Duodenal mucosa (tissue), 2 donors: ENCODE measurements around the gene SLC9A9.

ENCODE experiments used
- H3K27ac ChIP-seq: one replicate; pipeline ENCODE4 v1.7.0; 2013; ENCODE audit warnings: low read depth, low read length
- H3K27me3 ChIP-seq, 2 donors: one replicate each; pipeline ENCODE4 v1.7.0; 2013; ENCODE audit warnings: low read length in 2 of 2, control low read depth in 1 of 2; ENCODE audit not compliant: insufficient read depth in 2 of 2, control insufficient read depth in 1 of 2
- H3K36me3 ChIP-seq, 2 donors: one replicate each; pipeline ENCODE4 v1.7.0; 2013; ENCODE audit warnings: low read length in 2 of 2, control low read depth in 1 of 2; ENCODE audit not compliant: insufficient read depth in 2 of 2, control insufficient read depth in 1 of 2
- H3K4me1 ChIP-seq, 2 donors: one replicate each; pipeline ENCODE4 v1.7.0; 2013; ENCODE audit warnings: low read length in 2 of 2, control low read depth in 1 of 2; ENCODE audit not compliant: insufficient read depth in 2 of 2, control insufficient read depth in 1 of 2
- H3K4me3 ChIP-seq, 2 donors: one replicate each; pipeline ENCODE4 v1.7.0; 2013; ENCODE audit warnings: low read length in 2 of 2, low read depth in 1 of 2
- H3K9ac ChIP-seq, 2 donors: one replicate each; pipeline ENCODE4 v1.7.0; 2013; ENCODE audit warnings: low read length in 2 of 2, low read depth in 1 of 2
- H3K9me3 ChIP-seq, 2 donors: one replicate each; pipeline ENCODE4 v1.7.0; 2013; ENCODE audit warnings: low read length in 2 of 2, control low read depth in 1 of 2; ENCODE audit not compliant: control insufficient read depth in 1 of 2

The SLC9A9 gene

DNA sequence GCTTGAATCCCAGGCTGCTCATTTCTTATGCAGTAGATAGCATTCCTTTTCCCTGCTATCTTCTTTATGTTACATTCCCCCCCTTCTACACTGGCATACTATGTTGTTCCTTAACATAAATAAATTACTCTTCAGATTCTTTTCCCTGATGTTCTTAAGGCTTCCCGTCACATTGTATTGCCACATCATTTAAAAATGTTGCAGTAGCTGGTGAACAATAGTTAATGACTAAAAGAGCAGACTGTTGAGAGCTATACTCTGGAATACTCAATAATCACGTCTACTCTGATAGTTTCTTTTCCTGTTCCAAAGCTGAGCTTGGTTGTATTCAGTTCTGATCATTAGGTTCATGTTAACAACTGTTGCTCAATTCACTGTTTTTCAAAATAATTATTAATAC is 508.8 kb downstream of the SLC9A9 start:
- H3K9ac ChIP-seq = no peak overlapping the region
- H3K27ac ChIP-seq = no peak overlapping the region
- no peaks in the 10 kb centered on the region for H3K4me1 ChIP-seq
- peaks cover 0 to 4% of the 10 kb centered on the region in 2 donors for H3K9me3 ChIP-seq
- no peak overlapping the region for H3K4me3 ChIP-seq
- H3K36me3 ChIP-seq = no peaks in the 10 kb centered on the region
- H3K27me3 ChIP-seq = no peaks in the 10 kb centered on the region

DNA sequence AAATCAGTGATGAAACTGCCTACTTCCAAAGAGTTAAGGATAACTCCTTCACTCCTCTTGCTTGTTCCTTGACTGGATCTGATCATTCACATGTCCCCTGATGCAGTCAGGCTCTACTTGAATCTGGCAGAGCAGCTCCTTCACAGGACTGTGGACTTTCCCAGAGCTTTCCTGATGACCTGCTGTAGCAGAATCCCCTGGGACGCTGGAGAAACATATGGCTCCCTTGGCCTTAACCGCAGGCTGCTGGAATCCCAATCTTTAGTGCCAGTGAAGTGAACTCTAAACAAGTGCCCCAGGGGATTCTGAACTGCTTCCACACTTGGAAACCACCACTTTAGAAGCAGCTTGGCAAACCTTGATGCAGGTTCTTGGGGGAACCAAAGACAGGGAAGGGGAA is 510.9 kb downstream of the SLC9A9 start:
- no peak overlapping the region for H3K9ac ChIP-seq
- H3K9me3 ChIP-seq = peaks cover 0 to 4% of the 10 kb centered on the region in 2 donors
- no peaks in the 10 kb centered on the region for H3K4me1 ChIP-seq
- H3K4me3 ChIP-seq = no peak overlapping the region
- no peaks in the 10 kb centered on the region for H3K36me3 ChIP-seq
- no peak overlapping the region for H3K27ac ChIP-seq
- no peaks in the 10 kb centered on the region for H3K27me3 ChIP-seq

DNA sequence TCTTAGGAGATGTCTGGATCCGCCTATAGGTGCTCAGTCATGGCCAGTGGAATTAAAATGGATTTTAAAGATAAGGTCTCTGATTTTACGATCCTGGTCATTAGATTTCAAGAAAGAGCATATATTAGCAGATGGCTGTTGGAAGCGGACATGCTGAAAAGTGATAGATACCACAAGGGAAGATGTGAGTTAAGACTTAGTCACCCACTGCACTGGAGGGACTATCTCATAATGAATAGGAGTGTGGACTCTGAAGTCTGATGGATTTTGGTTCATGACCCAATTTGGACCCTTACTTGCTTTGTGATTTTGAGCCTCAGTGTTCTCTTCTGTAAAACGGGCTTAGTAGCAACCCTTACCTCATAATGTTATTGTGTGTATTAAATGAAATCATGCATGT is 514.0 kb downstream of the SLC9A9 start:
- no peak overlapping the region for H3K9ac ChIP-seq
- no peak overlapping the region for H3K27ac ChIP-seq
- H3K36me3 ChIP-seq = no peaks in the 10 kb centered on the region
- H3K4me3 ChIP-seq = no peak overlapping the region
- no peaks in the 10 kb centered on the region for H3K27me3 ChIP-seq
- H3K9me3 ChIP-seq = peaks cover 0 to 4% of the 10 kb centered on the region in 2 donors
- peaks cover 0 to 5% of the 10 kb centered on the region in 2 donors for H3K4me1 ChIP-seq

DNA sequence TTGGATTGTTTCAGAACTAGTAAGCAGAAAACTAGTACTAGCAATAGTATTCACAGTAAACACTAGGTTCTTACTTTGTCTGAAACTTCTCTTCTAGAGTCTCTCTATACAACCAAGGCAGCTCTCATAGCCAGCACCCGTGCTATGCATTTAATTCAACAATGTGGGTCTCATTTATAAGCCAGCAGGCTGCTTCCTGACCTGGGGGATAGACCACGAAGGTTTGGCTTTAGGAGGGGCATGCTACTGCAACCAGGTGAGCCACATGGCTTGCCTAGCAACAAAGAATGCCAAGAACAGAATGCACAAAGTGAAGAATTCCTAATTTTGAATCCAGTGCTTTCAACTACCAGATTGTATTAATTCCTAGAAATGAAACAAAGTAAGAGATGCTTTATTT is 514.9 kb downstream of the SLC9A9 start:
- Histone ChIP-seq H3K9me3 (peaks cover 0 to 4% of the 10 kb centered on the region in 2 donors), H3K27ac (no peak overlapping the region), H3K27me3 (no peaks in the 10 kb centered on the region), H3K4me1 (peaks cover 0 to 5% of the 10 kb centered on the region in 2 donors), H3K4me3 (no peak overlapping the region), H3K36me3 (no peaks in the 10 kb centered on the region), H3K9ac (no peak overlapping the region)

DNA sequence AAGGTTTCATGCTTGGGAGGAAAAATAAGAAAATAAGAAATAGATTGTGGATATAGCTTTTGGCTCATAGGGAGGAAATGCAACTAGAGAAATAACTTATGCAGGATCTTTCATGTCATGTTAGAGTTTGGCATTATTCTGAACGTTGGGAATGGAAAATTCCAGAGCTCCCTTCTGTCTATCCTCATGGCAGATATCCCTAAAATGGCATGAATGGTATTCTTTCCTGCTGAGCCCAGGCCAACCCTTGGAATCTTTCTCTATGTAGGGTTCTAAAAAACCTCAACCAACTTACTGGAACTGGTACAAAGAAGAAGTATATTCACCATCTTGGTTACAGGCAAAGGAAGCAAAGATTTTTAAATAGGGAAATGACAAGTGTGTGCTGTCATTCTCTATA is 516.2 kb downstream of the SLC9A9 start:
- no peak overlapping the region for H3K27ac ChIP-seq
- H3K36me3 ChIP-seq = no peaks in the 10 kb centered on the region
- no peaks in the 10 kb centered on the region for H3K27me3 ChIP-seq
- H3K4me3 ChIP-seq = no peak overlapping the region
- H3K4me1 ChIP-seq = peaks cover 0 to 5% of the 10 kb centered on the region in 2 donors
- peaks cover 0 to 4% of the 10 kb centered on the region in 2 donors for H3K9me3 ChIP-seq
- no peak overlapping the region for H3K9ac ChIP-seq

DNA sequence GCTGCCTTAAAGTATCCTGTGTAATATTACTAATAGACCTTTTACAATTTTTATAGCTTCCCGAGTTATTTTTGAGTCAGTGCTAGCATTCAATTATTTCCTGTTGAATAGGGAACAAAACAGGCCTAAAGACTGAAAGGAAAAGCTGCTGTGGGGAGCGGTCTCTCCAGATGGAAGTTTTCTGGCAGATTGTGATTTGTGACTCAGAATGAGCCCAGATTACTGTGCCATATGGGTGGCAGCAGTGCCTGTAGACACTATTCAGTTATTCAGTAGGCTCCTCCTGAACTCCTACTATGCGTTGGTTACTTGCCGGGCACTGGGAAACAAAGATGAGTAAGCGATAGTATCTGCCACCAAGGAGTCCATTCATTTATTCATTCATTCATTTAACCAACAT is 516.9 kb downstream of the SLC9A9 start:
- H3K4me1 ChIP-seq = peaks cover 0 to 5% of the 10 kb centered on the region in 2 donors

DNA sequence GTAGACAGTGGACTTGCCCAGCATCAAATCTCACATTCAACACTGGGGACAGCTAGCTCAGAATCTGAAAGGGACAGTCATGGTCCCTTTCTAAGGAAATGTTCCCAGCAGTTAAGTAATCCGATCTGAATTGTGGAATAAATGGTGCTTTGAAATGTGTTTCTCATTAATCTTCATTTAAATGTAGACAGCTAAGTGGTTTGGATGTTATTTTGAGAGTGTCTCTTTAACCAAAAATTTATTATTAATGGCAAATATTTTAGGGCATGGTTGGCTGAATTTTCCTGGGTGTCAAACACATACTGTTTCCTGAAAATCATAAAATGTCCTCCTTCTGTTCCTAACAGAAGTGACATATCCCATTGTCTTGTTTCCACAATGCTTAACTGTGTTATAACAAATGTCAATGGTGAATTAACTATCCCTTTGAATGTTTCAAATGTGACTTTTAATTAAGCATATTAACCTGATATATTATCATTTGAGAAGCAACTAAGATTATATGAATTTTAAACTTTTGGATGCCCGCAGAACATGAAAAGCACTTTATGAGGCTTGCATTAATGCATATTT is 517.9 kb downstream of the SLC9A9 start:
- Histone ChIP-seq H3K9ac (no peak overlapping the region), H3K27me3 (no peaks in the 10 kb centered on the region), H3K27ac (no peak overlapping the region), H3K9me3 (peaks cover 0 to 2% of the 10 kb centered on the region in 2 donors), H3K4me3 (no peak overlapping the region), H3K4me1 (peaks cover 0 to 5% of the 10 kb centered on the region in 2 donors), H3K36me3 (no peaks in the 10 kb centered on the region)

More for the DNA sequence above, 516.9 kb downstream of the SLC9A9 start:
- Histone ChIP-seq H3K36me3 (no peaks in the 10 kb centered on the region), H3K9ac (no peak overlapping the region), H3K4me3 (no peak overlapping the region), H3K27ac (no peak overlapping the region), H3K9me3 (peaks cover 0 to 4% of the 10 kb centered on the region in 2 donors), H3K27me3 (no peaks in the 10 kb centered on the region)

DNA sequence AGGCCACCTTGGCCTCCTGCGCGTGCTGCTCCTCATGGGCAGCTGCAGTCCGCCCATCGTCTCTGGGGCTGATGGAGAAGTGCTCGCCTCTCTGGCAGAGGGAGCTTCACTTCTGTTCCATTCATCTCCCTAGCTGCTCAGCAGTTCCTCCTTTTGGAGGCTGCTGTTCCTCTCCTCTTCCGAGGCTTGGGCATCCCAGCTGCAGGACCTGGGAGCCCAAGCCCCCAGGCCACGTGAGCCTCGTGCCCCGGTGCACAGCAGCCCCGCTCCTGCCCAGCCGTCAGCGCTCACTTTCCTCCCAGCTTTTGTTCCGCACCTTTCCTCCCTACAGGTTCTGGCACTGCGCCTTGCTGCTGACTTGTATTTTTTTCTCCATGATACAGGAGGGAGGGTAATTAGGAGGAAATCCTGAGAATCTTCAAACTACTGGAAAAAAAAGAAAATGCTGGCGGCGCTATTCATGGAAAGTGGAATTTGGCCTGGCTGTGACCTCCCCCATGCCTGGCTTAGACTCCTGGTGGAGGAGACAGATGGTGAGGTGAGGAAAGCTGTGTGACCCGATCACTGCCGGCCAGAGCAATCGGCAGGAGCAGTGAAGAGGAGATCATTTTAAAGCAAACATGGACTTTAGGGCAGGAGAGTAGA is 518.6 kb downstream of the SLC9A9 start:
- Histone ChIP-seq H3K9me3 (no peaks in the 10 kb centered on the region), H3K9ac (no peak overlapping the region), H3K4me3 (peak overlapping the region in 1 of 2 donors; percentile 27), H3K27me3 (no peaks in the 10 kb centered on the region), H3K36me3 (no peaks in the 10 kb centered on the region), H3K27ac (no peak overlapping the region), H3K4me1 (peaks cover 0 to 5% of the 10 kb centered on the region in 2 donors)

DNA sequence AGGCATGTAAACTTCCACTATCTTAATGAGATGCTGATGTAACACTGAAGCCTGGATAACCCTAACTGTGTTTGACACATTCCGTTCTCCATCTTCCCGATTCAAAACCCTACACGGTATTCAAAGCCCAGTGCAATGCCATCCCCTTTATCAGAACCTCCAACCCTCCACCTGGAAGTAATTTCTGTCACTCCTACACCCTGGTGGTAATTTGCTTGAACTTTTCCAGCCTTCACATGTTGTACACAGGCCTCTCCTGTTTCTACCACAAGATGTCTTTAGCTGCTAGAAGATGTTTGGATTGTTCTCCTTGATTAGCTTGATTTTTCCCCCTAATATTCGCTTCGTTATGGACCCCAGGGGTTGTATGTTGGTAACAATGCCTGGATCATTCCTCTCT is 519.8 kb downstream of the SLC9A9 start:
- Histone ChIP-seq H3K36me3 (no peaks in the 10 kb centered on the region), H3K27me3 (no peaks in the 10 kb centered on the region), H3K4me3 (no peak overlapping the region), H3K27ac (no peak overlapping the region), H3K9me3 (no peaks in the 10 kb centered on the region), H3K4me1 (peaks cover 0 to 5% of the 10 kb centered on the region in 2 donors), H3K9ac (no peak overlapping the region)

DNA sequence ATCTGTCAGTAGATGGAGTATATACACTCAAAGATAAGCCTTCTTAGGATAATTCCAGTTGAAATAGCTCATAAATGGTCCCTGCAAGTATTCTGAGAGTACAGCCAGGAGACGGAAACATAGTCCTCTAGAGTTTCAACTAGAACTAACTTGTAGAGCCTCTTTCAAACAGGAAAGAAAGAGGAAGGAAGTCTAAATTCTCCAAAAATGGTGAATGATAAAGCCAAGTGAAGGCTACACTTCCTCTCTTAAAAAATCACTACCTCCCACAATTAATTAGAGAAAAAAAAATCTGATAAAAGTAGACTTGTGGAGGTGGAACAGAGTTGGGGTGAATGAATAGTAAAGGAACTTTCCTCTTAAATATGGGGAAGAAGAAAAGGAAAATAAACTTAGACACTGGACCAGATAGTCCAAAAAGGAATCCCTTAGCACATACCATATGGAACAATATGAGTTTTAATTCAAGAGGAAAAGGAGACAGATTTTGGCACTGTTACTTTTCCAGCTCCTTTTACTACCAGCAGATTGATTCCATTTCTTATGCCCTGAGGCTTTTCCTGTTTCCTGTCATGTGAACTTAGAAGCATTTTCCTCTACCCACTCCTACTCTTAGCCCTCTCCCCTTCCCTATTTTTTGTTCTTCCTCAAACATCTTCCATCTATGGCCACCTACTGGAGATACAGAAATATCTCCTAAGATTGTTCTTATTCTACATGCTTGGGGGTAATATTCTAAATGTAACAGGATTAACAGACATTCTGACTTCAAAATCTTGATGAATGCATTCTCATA is 521.1 kb downstream of the SLC9A9 start:
- Histone ChIP-seq H3K4me1 (peaks cover 0 to 5% of the 10 kb centered on the region in 2 donors), H3K4me3 (no peak overlapping the region), H3K27me3 (no peaks in the 10 kb centered on the region), H3K9ac (no peak overlapping the region), H3K27ac (no peak overlapping the region), H3K36me3 (no peaks in the 10 kb centered on the region), H3K9me3 (no peaks in the 10 kb centered on the region)
